Measurements from ENCODE around the gene GAPDHS.

GAPDHS gene

GRCh38 chr19:35510626-35510964 is 22.7 kb upstream of the GAPDHS start:
- DNase-seq (ENCODE audit: low read depth in 2 of 2) = no peak

GRCh38 chr19:35511337-35511736 is 21.9 kb upstream of the GAPDHS start:
- no peak for DNase-seq (ENCODE audit: low read depth in 2 of 2)

- no peak for DNase-seq (ENCODE audit: low read depth in 2 of 2)
These were observed 20.2 kb upstream of the GAPDHS start for GRCh38 chr19:35512831-35513627.

- DNase-seq (ENCODE audit: low read depth in 2 of 2) = no peak
These were observed 19.5 kb upstream of the GAPDHS start, which contains the start of gene DMKN for GRCh38 chr19:35513628-35514281. Gene DMKN (minus strand): TSS chr19:35513649. CDS start chr19:35513475, 174 bp downstream.

- no peak for DNase-seq (ENCODE audit: low read depth in 2 of 2)
These were observed 18.9 kb upstream of the GAPDHS start for GRCh38 chr19:35514282-35514809.

GRCh38 chr19:35516310-35516709 is 16.9 kb upstream of the GAPDHS start:
- DNase-seq (ENCODE audit: low read depth in 2 of 2) = no peak

- DNase-seq (ENCODE audit: low read depth in 2 of 2) = no peak
These were observed 15.9 kb upstream of the GAPDHS start for GRCh38 chr19:35517342-35517741.

GRCh38 chr19:35518313-35518712 is 14.9 kb upstream of the GAPDHS start:
- DNase-seq (ENCODE audit: low read depth in 2 of 2) = no peak

- DNase-seq (ENCODE audit: low read depth in 2 of 2) = no peak
These were observed 14.0 kb upstream of the GAPDHS start for GRCh38 chr19:35519291-35519690.

- no peak for DNase-seq (ENCODE audit: low read depth in 2 of 2)
These were observed 12.0 kb upstream of the GAPDHS start for GRCh38 chr19:35521124-35521743.

- no peak for DNase-seq (ENCODE audit: low read depth in 2 of 2)
These were observed 10.4 kb upstream of the GAPDHS start for GRCh38 chr19:35522745-35523327.

- DNase-seq (ENCODE audit: low read depth in 2 of 2) = no peak
These were observed 8.9 kb upstream of the GAPDHS start for GRCh38 chr19:35524181-35524837.

- no peak for DNase-seq (ENCODE audit: low read depth in 2 of 2)
These were observed 7.4 kb upstream of the GAPDHS start for GRCh38 chr19:35525873-35526272.

GRCh38 chr19:35528218-35529038 is 4.8 kb upstream of the GAPDHS start, which contains the start of gene SBSN:
Gene SBSN (minus strand): TSS chr19:35528311. CDS start chr19:35528281, 30 bp downstream.
- no peak for DNase-seq (ENCODE audit: low read depth in 2 of 2)

GRCh38 chr19:35529241-35530218 is 3.7 kb upstream of the GAPDHS start:
- DNase-seq (ENCODE audit: low read depth in 2 of 2) = no peak

GRCh38 chr19:35531291-35531690 is 2.0 kb upstream of the GAPDHS start:
- no peak for DNase-seq (ENCODE audit: low read depth in 2 of 2)

- peak in 1 of 2 donors; percentile 22 for DNase-seq (ENCODE audit: low read depth in 2 of 2)
These were observed 651 bp downstream of the GAPDHS start for GRCh38 chr19:35533822-35534392.

GRCh38 chr19:35534803-35535480 is 1.7 kb downstream of the GAPDHS start:
- no peak for DNase-seq (ENCODE audit: low read depth in 2 of 2)

- no peak for DNase-seq (ENCODE audit: low read depth in 2 of 2)
These were observed 6.1 kb downstream of the GAPDHS start for GRCh38 chr19:35539314-35539713.

Data from stimulated activated CD4-positive, alpha-beta T cell treated with anti-CD3 and anti-CD28 coated beads, Interleukin-15, amount 100 ng/mL, for 48 hours (primary cell).